ENCODE data around the gene MAP7D3. TPM values are rescaled to one million over a fixed set of nuclear protein-coding genes. Genes with fewer than 3 reads are reported as not detected.

Gene MAP7D3
- polyA plus RNA-seq, 3 donors, result 1.8 to 3.4 (median 2.9) TPM

GRCh38 chrX:136209751-136210150, 41.4 kb downstream of the MAP7D3 start:
- peak overlapping the region in 1 of 7 donors; percentile 58 for H3K27ac Mint-ChIP-seq
- peaks cover 0 to 15% (median 1%) of the 10 kb centered on the region in 3 donors for H3K27me3 Mint-ChIP-seq (ENCODE audit: low read depth in 3 of 3)
- no peak overlapping the region for H3K9ac ChIP-seq (ENCODE audit: insufficient read depth, low read length, poor library complexity, severe bottlenecking)
- H3K9me3 Mint-ChIP-seq, result peaks cover 0 to 2% (median 0%) of the 10 kb centered on the region in 7 donors
- no peak overlapping the region for H2AFZ ChIP-seq (ENCODE audit: insufficient read depth, low read depth, low read length, poor library complexity, severe bottlenecking)
- H3K27ac ChIP-seq (ENCODE audit: low read depth in 1 of 2, low read length in 2 of 2), result no peak overlapping the region
- no peak for DNase-seq
- H3K9me3 ChIP-seq (replicated peaks in 1 of 2; ENCODE audit: control insufficient read depth in 1 of 2, insufficient read depth in 1 of 2, low read length in 2 of 2), result no peaks in the 10 kb centered on the region
- peak overlapping the region in 1 of 2 donors; percentile 83 for H3K4me3 Mint-ChIP-seq
- peaks cover 0 to 2% of the 10 kb centered on the region in 2 donors for H3K36me3 Mint-ChIP-seq
- no peak for TF ChIP-seq CTCF (IDR thresholded peaks at IDR 0.05)
- no peaks in the 10 kb centered on the region for H3K27me3 ChIP-seq (ENCODE audit: control insufficient read depth in 2 of 2, insufficient read depth in 2 of 2, low read length in 2 of 2)
- no peaks in the 10 kb centered on the region for H3K79me2 ChIP-seq (ENCODE audit: insufficient read depth, low read length)
- peaks cover 18% of the 10 kb centered on the region for H3K4me1 Mint-ChIP-seq
- no peaks in the 10 kb centered on the region for H3K36me3 ChIP-seq (replicated peaks in 1 of 2; ENCODE audit: control insufficient read depth in 1 of 2, insufficient read depth in 2 of 2, low read length in 2 of 2)
- intact Hi-C loops (cut with micrococcal nuclease), result no loop called here
- no peak overlapping the region for H3K4me3 ChIP-seq (replicated peaks in 1 of 3; ENCODE audit: low read depth in 2 of 3, low read length in 3 of 3)
- H4K20me1 ChIP-seq (ENCODE audit: insufficient read depth, low read length), result no peaks in the 10 kb centered on the region
- WGBS (ENCODE audit: insufficient coverage), result 100% methylated on average over 2 of the region's 9 CpGs
- H3K4me2 ChIP-seq (replicated peaks; ENCODE audit: extremely low read depth, low read length, poor library complexity, severe bottlenecking), result peak overlapping the region; percentile 64
- peaks cover 11 to 20% of the 10 kb centered on the region in 2 donors for H3K4me1 ChIP-seq (ENCODE audit: control insufficient read depth in 1 of 2, insufficient read depth in 2 of 2, low read length in 2 of 2)

GRCh38 chrX:136209016-136209738, 42.0 kb downstream of the MAP7D3 start:
- Histone ChIP-seq H3K9ac (ENCODE audit: insufficient read depth, low read length, poor library complexity, severe bottlenecking) (no peak overlapping the region), H3K4me2 (replicated peaks; ENCODE audit: extremely low read depth, low read length, poor library complexity, severe bottlenecking) (no peak overlapping the region), H3K27me3 (ENCODE audit: control insufficient read depth in 2 of 2, insufficient read depth in 2 of 2, low read length in 2 of 2) (no peaks in the 10 kb centered on the region), H3K4me3 (replicated peaks in 1 of 3; ENCODE audit: low read depth in 2 of 3, low read length in 3 of 3) (no peak overlapping the region), H3K4me1 (ENCODE audit: control insufficient read depth in 1 of 2, insufficient read depth in 2 of 2, low read length in 2 of 2) (peaks cover 11 to 26% of the 10 kb centered on the region in 2 donors), H3K79me2 (ENCODE audit: insufficient read depth, low read length) (no peaks in the 10 kb centered on the region), H3K9me3 (replicated peaks in 1 of 2; ENCODE audit: control insufficient read depth in 1 of 2, insufficient read depth in 1 of 2, low read length in 2 of 2) (no peaks in the 10 kb centered on the region), H3K36me3 (replicated peaks in 1 of 2; ENCODE audit: control insufficient read depth in 1 of 2, insufficient read depth in 2 of 2, low read length in 2 of 2) (no peaks in the 10 kb centered on the region), H2AFZ (ENCODE audit: insufficient read depth, low read depth, low read length, poor library complexity, severe bottlenecking) (no peak overlapping the region), H3K27ac (ENCODE audit: low read depth in 1 of 2, low read length in 2 of 2) (no peak overlapping the region), H4K20me1 (ENCODE audit: insufficient read depth, low read length) (no peaks in the 10 kb centered on the region)
- 56% methylated on average over 5 of the region's 28 CpGs for WGBS (ENCODE audit: insufficient coverage)
- Mint-ChIP-seq H3K36me3 (no peaks in the 10 kb centered on the region), H3K4me3 (no peak overlapping the region), H3K27ac (peak overlapping the region in 1 of 7 donors; percentile 45), H3K4me1 (peaks cover 22% of the 10 kb centered on the region), H3K9me3 (peaks cover 0 to 2% (median 0%) of the 10 kb centered on the region in 7 donors), H3K27me3 (ENCODE audit: low read depth in 3 of 3) (peaks cover 0 to 15% (median 1%) of the 10 kb centered on the region in 3 donors)
- intact Hi-C loops (cut with micrococcal nuclease), result no loop called here
- peak; percentile 18 for TF ChIP-seq CTCF (IDR thresholded peaks at IDR 0.05)
- peak in 1 of 3 donors; percentile 21 for DNase-seq
